Neuronal stem cell (in vitro differentiated cells): ENCODE data around the gene SCCPDH.

Experiments
- DNase-seq: peaks from one replicate; pipeline ENCODE4 v3.0.0-alpha.2; 2013; ENCODE audit warnings: low spot score
- H2AFZ ChIP-seq: one replicate; pipeline ENCODE4 v1.6.1; 2013; ENCODE audit warnings: mild to moderate bottlenecking, low read length, inconsistent platforms
- H2AK5ac ChIP-seq: 2 replicates; pipeline ENCODE4 v1.6.1; 2013; ENCODE audit warnings: low read depth, mild to moderate bottlenecking, inconsistent platforms, low read length, moderate library complexity, mixed read lengths
- H2BK120ac ChIP-seq: 2 replicates; pipeline ENCODE4 v1.6.1; 2013; ENCODE audit warnings: low read depth, mild to moderate bottlenecking, inconsistent platforms, low read length, moderate library complexity, mixed read lengths
- H2BK12ac ChIP-seq: one replicate; pipeline ENCODE4 v1.6.1; 2013; ENCODE audit warnings: low read length, inconsistent platforms
- H2BK15ac ChIP-seq: 2 replicates; pipeline ENCODE4 v1.6.1; 2013; ENCODE audit warnings: mild to moderate bottlenecking, low read length, inconsistent platforms, mixed read lengths
- H2BK5ac ChIP-seq: one replicate; pipeline ENCODE4 v1.6.1; 2013; ENCODE audit warnings: inconsistent platforms, mild to moderate bottlenecking, low read length, moderate library complexity
- H3K14ac ChIP-seq: one replicate; pipeline ENCODE4 v1.6.1; 2013; ENCODE audit warnings: low read length, inconsistent platforms
- H3K18ac ChIP-seq: 2 replicates; pipeline ENCODE4 v1.6.1; 2013; ENCODE audit warnings: low read length, inconsistent platforms
- H3K23ac ChIP-seq: 2 replicates; pipeline ENCODE4 v1.6.1; 2013; ENCODE audit warnings: low read depth, mild to moderate bottlenecking, mixed read lengths, low read length, inconsistent platforms; ENCODE audit not compliant: poor library complexity
- H3K27ac ChIP-seq: replicated peaks from 3 replicates; pipeline ENCODE4 v1.5.1; 2013; ENCODE audit warnings: low read length, inconsistent platforms
- H3K27me3 ChIP-seq, 3 experiments: 2 replicates each; pipeline ENCODE4 v1.6.1; 2013; ENCODE audit warnings: low read length in 3 of 3, mild to moderate bottlenecking in 2 of 3, inconsistent platforms in 1 of 3, low read depth in 1 of 3, mixed read lengths in 1 of 3, moderate library complexity in 1 of 3; ENCODE audit not compliant: control insufficient read depth in 3 of 3, insufficient read depth in 3 of 3
- H3K36me3 ChIP-seq, 2 donors: replicated peaks in 1 of 2; 2 replicates each; pipeline ENCODE4 v1.6.1; 2013; ENCODE audit warnings: low read length in 2 of 2; ENCODE audit not compliant: control insufficient read depth in 2 of 2, insufficient read depth in 2 of 2
- H3K4ac ChIP-seq: 2 replicates; pipeline ENCODE4 v1.6.1; 2013; ENCODE audit warnings: inconsistent platforms, mild to moderate bottlenecking, low read length, moderate library complexity
- H3K4me1 ChIP-seq, 2 donors: 1 replicate in 1 of 2; 2 replicates in 1 of 2; pipeline ENCODE4 v1.6.1; 2013; ENCODE audit warnings: low read length in 2 of 2, low read depth in 1 of 2; ENCODE audit not compliant: control insufficient read depth in 2 of 2, insufficient read depth in 1 of 2
- H3K4me2 ChIP-seq: one replicate; pipeline ENCODE4 v1.6.1; 2013; ENCODE audit warnings: mild to moderate bottlenecking, low read length, inconsistent platforms; ENCODE audit not compliant: insufficient read depth, poor library complexity, severe bottlenecking
- H3K4me3 ChIP-seq, 2 donors: 2 replicates each; pipeline ENCODE4 v1.5.1; 2013; ENCODE audit warnings: low read length in 2 of 2, mild to moderate bottlenecking in 2 of 2, inconsistent platforms in 1 of 2, moderate library complexity in 1 of 2
- H3K79me1 ChIP-seq: one replicate; pipeline ENCODE4 v1.6.1; 2013; ENCODE audit warnings: low read depth, mild to moderate bottlenecking, inconsistent platforms, low read length, moderate library complexity
- H3K9ac ChIP-seq: one replicate; pipeline ENCODE4 v1.6.1; 2013; ENCODE audit warnings: mild to moderate bottlenecking, low read depth, low read length, inconsistent platforms; ENCODE audit not compliant: poor library complexity
- H3K9me3 ChIP-seq, 2 donors: replicated peaks in 1 of 2; 2 replicates each; pipeline versions ENCODE3 to v1.6.1; 2013; ENCODE audit warnings: low read length in 2 of 2, mild to moderate bottlenecking in 2 of 2, inconsistent platforms in 1 of 2, low read depth in 1 of 2, mixed read lengths in 1 of 2, moderate library complexity in 1 of 2; ENCODE audit not compliant: control insufficient read depth in 2 of 2, insufficient read depth in 1 of 2
- H4K8ac ChIP-seq: one replicate; pipeline ENCODE4 v1.6.1; 2013; ENCODE audit warnings: low read depth, mild to moderate bottlenecking, inconsistent platforms, low read length, moderate library complexity
- H4K91ac ChIP-seq: one replicate; pipeline ENCODE4 v1.6.1; 2013; ENCODE audit warnings: low read length, low read depth, mild to moderate bottlenecking, inconsistent platforms; ENCODE audit not compliant: poor library complexity
- WGBS, 2 donors: extraction: QIAGEN DNeasy Blood & Tissue Kit; methylation state at CpG; one replicate each; pipeline ENCODE4 v1.1.7; 2013; ENCODE audit warnings: missing lambda C conversion rate in 2 of 2, mixed read lengths in 1 of 2; ENCODE audit not compliant: insufficient read length in 2 of 2, insufficient replicate concordance in 1 of 2; ENCODE audit errors: extremely low coverage in 2 of 2; 5-methylcytosine and 5-hydroxymethylcytosine counted together

Gene SCCPDH

GRCh38 chr1:246776923-246777322 is 52.7 kb downstream of the SCCPDH start:
- Histone ChIP-seq H2AK5ac (no peak overlapping the region), H3K4me2 (no peak overlapping the region), H3K4me3 (no peak overlapping the region), H4K91ac (no peak overlapping the region), H3K18ac (no peak overlapping the region), H3K14ac (no peak overlapping the region), H4K8ac (no peak overlapping the region), H2BK12ac (no peak overlapping the region), H2BK5ac (no peak overlapping the region), H3K4me1 (peaks cover 0 to 3% of the 10 kb centered on the region in 2 donors), H3K36me3 (peaks cover 8 to 89% of the 10 kb centered on the region in 2 donors), H3K23ac (peak overlapping the region; percentile 59), H3K9me3 (no peaks in the 10 kb centered on the region), H2AFZ (no peak overlapping the region), H2BK15ac (no peak overlapping the region), H2BK120ac (no peak overlapping the region), H3K27me3 (no peaks in the 10 kb centered on the region), H3K79me1 (no peaks in the 10 kb centered on the region), H3K4ac (no peak overlapping the region), H3K27ac (no peak overlapping the region), H3K9ac (no peak overlapping the region)
- WGBS, 2 donors: no CpG with 5 or more reads among the region's 6 CpGs
- DNase-seq: no peak

- H3K27ac ChIP-seq: no peak overlapping the region
- H3K27me3 ChIP-seq: no peaks in the 10 kb centered on the region
- H3K79me1 ChIP-seq: no peaks in the 10 kb centered on the region
- no peaks in the 10 kb centered on the region for H3K9me3 ChIP-seq
- no peak overlapping the region for H4K8ac ChIP-seq
- peaks cover 3 to 72% of the 10 kb centered on the region in 2 donors for H3K36me3 ChIP-seq
- H3K4me3 ChIP-seq: no peak overlapping the region
- no peak overlapping the region for H3K9ac ChIP-seq
- H2AFZ ChIP-seq: no peak overlapping the region
- H4K91ac ChIP-seq: no peak overlapping the region
- no peak overlapping the region for H2BK5ac ChIP-seq
- H3K4me1 ChIP-seq: peaks cover 0 to 3% of the 10 kb centered on the region in 2 donors
- H2BK15ac ChIP-seq: no peak overlapping the region
- H3K14ac ChIP-seq: no peak overlapping the region
- H2BK120ac ChIP-seq: no peak overlapping the region
- no peak overlapping the region for H3K18ac ChIP-seq
- H3K23ac ChIP-seq: no peak overlapping the region
- H3K4ac ChIP-seq: no peak overlapping the region
- no peak overlapping the region for H3K4me2 ChIP-seq
- DNase-seq: no peak
- no peak overlapping the region for H2BK12ac ChIP-seq
- no CpG with 5 or more reads among the region's 10 CpGs for WGBS, 2 donors
- no peak overlapping the region for H2AK5ac ChIP-seq
These were observed 54.5 kb downstream of the SCCPDH start for GRCh38 chr1:246778663-246779062.

- Histone ChIP-seq H3K36me3 (peaks cover 3 to 66% of the 10 kb centered on the region in 2 donors), H3K18ac (no peak overlapping the region)
These were observed 55.5 kb downstream of the SCCPDH start for GRCh38 chr1:246779561-246780175.

GRCh38 chr1:246780264-246780663 is 56.1 kb downstream of the SCCPDH start:
- Histone ChIP-seq H3K4me1 (peaks cover 0 to 3% of the 10 kb centered on the region in 2 donors), H3K9ac (no peak overlapping the region)
- no peak for DNase-seq

More at GRCh38 chr1:246779561-246780175, 55.5 kb downstream of the SCCPDH start:
- Histone ChIP-seq H2BK12ac (no peak overlapping the region), H4K8ac (no peak overlapping the region), H3K27ac (no peak overlapping the region), H3K4ac (no peak overlapping the region), H2BK120ac (no peak overlapping the region), H2AK5ac (no peak overlapping the region), H2BK5ac (no peak overlapping the region), H3K4me3 (no peak overlapping the region), H3K14ac (no peak overlapping the region), H3K23ac (no peak overlapping the region), H3K9ac (no peak overlapping the region), H3K4me1 (peaks cover 0 to 3% of the 10 kb centered on the region in 2 donors), H2BK15ac (no peak overlapping the region), H3K9me3 (no peaks in the 10 kb centered on the region), H2AFZ (no peak overlapping the region), H3K79me1 (no peaks in the 10 kb centered on the region), H3K4me2 (no peak overlapping the region), H3K27me3 (no peaks in the 10 kb centered on the region), H4K91ac (no peak overlapping the region)
- DNase-seq: no peak
- WGBS, 2 donors: no CpG with 5 or more reads among the region's 13 CpGs

More at GRCh38 chr1:246780264-246780663, 56.1 kb downstream of the SCCPDH start:
- H3K36me3 ChIP-seq: peaks cover 3 to 60% of the 10 kb centered on the region in 2 donors
- H4K8ac ChIP-seq: no peak overlapping the region
- H3K23ac ChIP-seq: no peak overlapping the region
- no peak overlapping the region for H2AFZ ChIP-seq
- H3K27me3 ChIP-seq: no peaks in the 10 kb centered on the region
- no peak overlapping the region for H3K4me3 ChIP-seq
- no peak overlapping the region for H3K27ac ChIP-seq
- H4K91ac ChIP-seq: no peak overlapping the region
- H2BK120ac ChIP-seq: no peak overlapping the region
- no peak overlapping the region for H2AK5ac ChIP-seq
- WGBS, 2 donors: no CpG with 5 or more reads among the region's 9 CpGs
- H2BK15ac ChIP-seq: no peak overlapping the region
- H3K14ac ChIP-seq: no peak overlapping the region
- H3K18ac ChIP-seq: no peak overlapping the region
- H3K4me2 ChIP-seq: no peak overlapping the region
- H3K9me3 ChIP-seq: no peaks in the 10 kb centered on the region
- no peak overlapping the region for H2BK5ac ChIP-seq
- no peaks in the 10 kb centered on the region for H3K79me1 ChIP-seq
- H3K4ac ChIP-seq: no peak overlapping the region
- no peak overlapping the region for H2BK12ac ChIP-seq
